ENCODE data around the gene LRRC8D. TPM values are rescaled to one million over a fixed set of nuclear protein-coding genes. Genes with fewer than 3 reads are reported as not detected.

LRRC8D gene
- total RNA-seq, 1 experiment from 2014 or later: 37.2 TPM

DNA sequence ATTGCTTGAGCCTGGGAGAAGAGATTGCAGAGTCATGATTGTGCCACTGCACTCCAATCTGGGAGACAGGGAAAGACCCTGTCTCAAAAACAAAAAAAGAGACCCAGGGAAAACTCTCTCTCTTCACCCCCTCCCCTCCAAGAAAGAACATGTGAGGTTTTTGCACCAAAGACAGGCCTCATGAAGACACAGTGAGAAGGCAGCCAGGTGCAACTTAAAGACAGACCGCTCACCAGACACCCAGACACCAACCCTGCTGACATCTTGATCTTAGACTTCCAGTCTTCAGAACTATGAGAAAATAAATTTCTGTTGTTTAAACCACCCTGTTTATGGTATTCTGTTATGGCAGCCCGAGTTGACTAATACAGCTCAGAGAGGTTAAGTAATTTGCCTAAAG lies 13.3 kb upstream of the LRRC8D start:
- Histone ChIP-seq H2BK15ac (ENCODE audit: low read depth, low read length) (no peak overlapping the region), H4K91ac (ENCODE audit: insufficient read length, low read depth, low read length) (no peak overlapping the region), H3K23ac (ENCODE audit: insufficient read length, low read depth, low read length) (no peak overlapping the region), H2AK5ac (ENCODE audit: insufficient read length, low read length) (no peak overlapping the region), H3K18ac (ENCODE audit: insufficient read length, low read depth, low read length) (no peak overlapping the region), H3T11ph (ENCODE audit: low read length) (no peak overlapping the region), H3K9ac (ENCODE audit: extremely low read depth, insufficient read length, low read length) (no peak overlapping the region), H3K4me2 (ENCODE audit: insufficient read depth, insufficient read length, low read length) (no peak overlapping the region), H3K14ac (ENCODE audit: insufficient read depth, low read length) (no peak overlapping the region), H2BK12ac (ENCODE audit: insufficient read length, low read depth, low read length) (no peak overlapping the region), H3K27me3 (ENCODE audit: insufficient read depth, low read length) (peaks cover 2% of the 10 kb centered on the region; the same call in 1 of the 2 replicates), H3K27ac (ENCODE audit: insufficient read length, low read depth, low read length) (no peak overlapping the region), H2BK120ac (ENCODE audit: low read depth, low read length, poor library complexity, severe bottlenecking) (no peak overlapping the region), H4K8ac (replicated peaks; ENCODE audit: insufficient read length, low read depth, low read length) (no peak overlapping the region), H3K56ac (ENCODE audit: insufficient read length, low read depth, low read length) (no peak overlapping the region), H3K9me3 (ENCODE audit: control insufficient read depth, low read depth, low read length) (no peaks in the 10 kb centered on the region), H3K4ac (ENCODE audit: low read depth, low read length) (no peak overlapping the region), H3K79me1 (ENCODE audit: insufficient read depth, low read depth, low read length, poor library complexity, severe bottlenecking) (no peaks in the 10 kb centered on the region), H4K5ac (ENCODE audit: insufficient read length, low read depth, low read length) (no peak overlapping the region), H2BK5ac (ENCODE audit: insufficient read length, low read length) (no peak overlapping the region), H3K79me2 (ENCODE audit: insufficient read depth, low read length) (no peaks in the 10 kb centered on the region), H2AFZ (ENCODE audit: low read length) (no peak overlapping the region), H2BK20ac (ENCODE audit: low read depth, low read length, poor library complexity, severe bottlenecking) (no peak overlapping the region), H3K23me2 (ENCODE audit: insufficient read length, low read depth, low read length, poor library complexity, severe bottlenecking) (no peaks in the 10 kb centered on the region), H3K4me1 (ENCODE audit: insufficient read depth, low read length) (peaks cover 6% of the 10 kb centered on the region; the same call in 1 of the 2 replicates), H4K20me1 (ENCODE audit: control insufficient read depth, insufficient read depth, insufficient read length) (no peaks in the 10 kb centered on the region)
- TF ChIP-seq, protein P1, sequence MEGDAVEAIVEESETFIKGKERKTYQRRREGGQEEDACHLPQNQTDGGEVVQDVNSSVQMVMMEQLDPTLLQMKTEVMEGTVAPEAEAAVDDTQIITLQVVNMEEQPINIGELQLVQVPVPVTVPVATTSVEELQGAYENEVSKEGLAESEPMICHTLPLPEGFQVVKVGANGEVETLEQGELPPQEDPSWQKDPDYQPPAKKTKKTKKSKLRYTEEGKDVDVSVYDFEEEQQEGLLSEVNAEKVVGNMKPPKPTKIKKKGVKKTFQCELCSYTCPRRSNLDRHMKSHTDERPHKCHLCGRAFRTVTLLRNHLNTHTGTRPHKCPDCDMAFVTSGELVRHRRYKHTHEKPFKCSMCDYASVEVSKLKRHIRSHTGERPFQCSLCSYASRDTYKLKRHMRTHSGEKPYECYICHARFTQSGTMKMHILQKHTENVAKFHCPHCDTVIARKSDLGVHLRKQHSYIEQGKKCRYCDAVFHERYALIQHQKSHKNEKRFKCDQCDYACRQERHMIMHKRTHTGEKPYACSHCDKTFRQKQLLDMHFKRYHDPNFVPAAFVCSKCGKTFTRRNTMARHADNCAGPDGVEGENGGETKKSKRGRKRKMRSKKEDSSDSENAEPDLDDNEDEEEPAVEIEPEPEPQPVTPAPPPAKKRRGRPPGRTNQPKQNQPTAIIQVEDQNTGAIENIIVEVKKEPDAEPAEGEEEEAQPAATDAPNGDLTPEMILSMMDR (conservative IDR thresholded peaks at IDR 0.05): no peak
- DNase-seq: no peak
- Mint-ChIP-seq H3K9me3 (no peaks in the 10 kb centered on the region), H3K36me3 (ENCODE audit: insufficient read depth in 1 of 3, low read depth in 3 of 3) (no peaks in the 10 kb centered on the region), H3K27ac (no peak overlapping the region), H3K27me3 (ENCODE audit: low read depth) (peaks cover 22% of the 10 kb centered on the region), H3K4me3 (no peak overlapping the region), H3K4me1 (peaks cover 24 to 25% of the 10 kb centered on the region in 2 experiments)
- WGBS (ENCODE audit: extremely low coverage, insufficient read length, low lambda C conversion rate): no CpG with 5 or more reads among the region's 2 CpGs

Measured in H9 (cell line).